Stimulated activated CD8-positive, alpha-beta memory T cell treated with anti-CD3 and anti-CD28 coated beads, Interleukin-15, amount 100 ng/mL, for 4 hours (primary cell): Measurements from ENCODE around the gene TNFAIP8L3.
"Not testable (repeated sequence)": the region's sequence is repeated elsewhere in the genome, so short reads cannot be mapped to it uniquely, and the experiment has no call there.

Experiments used
- DNase-seq, 2 donors: peaks; one replicate each; pipeline ENCODE4 v3.0.0-alpha.2; 2020; ENCODE audit warnings: low read depth in 2 of 2

Gene TNFAIP8L3

DNA sequence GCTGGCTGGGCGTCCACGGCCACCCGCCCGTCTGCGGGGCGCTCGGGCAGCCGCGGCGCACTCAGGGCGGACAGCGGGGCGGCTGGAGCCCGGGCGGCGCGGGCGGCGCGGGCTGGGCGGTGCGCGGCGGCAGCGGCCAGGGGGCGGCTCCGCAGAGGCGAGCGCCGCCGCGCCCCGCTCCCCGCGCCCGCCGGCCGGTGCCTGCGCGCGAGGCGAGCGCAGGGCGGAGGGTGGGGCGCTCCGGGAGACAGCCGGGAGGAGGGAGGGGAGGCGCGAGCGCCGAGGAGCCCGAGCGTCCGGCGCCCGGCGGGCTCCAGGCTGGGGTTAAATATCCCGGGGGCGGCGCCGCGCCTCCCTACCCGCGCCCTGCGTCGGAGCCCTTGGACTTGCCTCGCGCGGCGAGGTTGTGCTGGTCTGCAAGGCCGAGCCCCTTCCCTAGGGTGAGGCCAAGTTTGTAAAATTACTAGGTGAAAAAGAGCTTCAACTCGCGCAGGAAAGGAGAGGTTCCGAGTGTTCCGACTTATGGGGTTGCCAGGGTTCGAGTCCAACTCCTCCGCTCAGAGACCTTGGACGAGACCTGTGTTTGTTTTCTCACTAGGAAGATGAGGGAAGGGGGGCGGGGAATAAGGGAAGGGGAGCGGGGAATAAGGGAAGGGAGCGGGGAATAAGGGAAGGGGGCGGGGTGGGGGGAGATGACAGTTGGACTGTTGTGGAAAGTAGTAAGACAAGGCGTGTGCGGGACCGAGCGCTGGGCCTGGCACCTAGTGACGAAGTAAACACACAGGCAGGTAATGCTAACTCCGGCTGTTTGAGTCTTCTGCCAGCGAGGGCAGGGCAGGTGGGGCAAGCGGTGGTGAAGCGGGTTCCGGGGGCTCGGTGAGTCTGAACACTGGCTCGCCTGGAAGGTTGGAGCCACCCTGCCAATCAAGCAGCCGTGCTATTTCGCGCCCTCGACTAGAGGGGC lies at the start of gene TNFAIP8L3:
Gene TNFAIP8L3, minus strand, starts transcription at position 301 of the 964 bp plus-strand sequence. CDS start 311 bp downstream, outside the sequence.
- DNase-seq = no peak

DNA sequence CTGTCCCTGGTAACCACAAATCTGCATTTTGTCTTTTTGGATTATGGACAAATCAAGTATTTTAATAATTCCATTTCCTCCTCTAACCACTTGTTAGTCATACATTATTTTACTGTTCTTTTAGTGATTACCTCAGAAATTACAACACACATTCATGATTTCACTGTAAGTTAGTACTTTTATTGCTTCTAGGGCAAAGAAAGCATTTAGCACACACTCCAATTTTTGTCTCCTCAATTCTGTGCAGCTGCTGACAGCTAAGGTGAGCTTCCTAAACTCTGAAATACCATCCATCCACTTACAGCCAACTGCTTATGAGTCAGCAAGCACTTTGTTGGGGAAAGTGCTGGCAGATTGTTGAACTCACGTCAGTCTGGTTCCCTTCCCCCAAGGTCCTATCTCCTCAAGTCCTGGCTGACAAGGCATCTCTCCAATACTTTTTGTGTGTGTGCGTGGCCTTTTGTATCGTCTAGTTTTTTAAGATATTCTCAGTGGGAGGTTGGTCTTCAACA lies 49.4 kb upstream of the TNFAIP8L3 start:
- DNase-seq = no peak

DNA sequence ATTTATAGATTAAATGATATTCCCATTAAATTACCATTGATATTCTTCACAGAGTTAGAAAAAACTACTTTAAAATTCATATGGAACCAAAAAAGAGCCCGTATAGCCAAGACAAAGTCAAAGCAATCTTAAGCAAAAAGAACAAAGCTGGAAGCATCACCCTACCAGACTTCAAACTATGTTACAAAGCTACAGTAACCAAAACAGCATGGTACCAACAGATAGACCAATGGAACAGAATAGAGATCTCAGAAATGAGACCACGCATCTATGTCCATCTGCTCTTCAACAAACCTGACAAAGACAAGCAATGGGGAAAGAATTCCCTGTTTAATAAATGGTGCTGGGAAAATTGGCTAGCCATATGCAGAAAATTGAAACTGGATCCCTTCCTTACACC lies 45.6 kb upstream of the TNFAIP8L3 start:
- DNase-seq = not testable (repeated sequence)

DNA sequence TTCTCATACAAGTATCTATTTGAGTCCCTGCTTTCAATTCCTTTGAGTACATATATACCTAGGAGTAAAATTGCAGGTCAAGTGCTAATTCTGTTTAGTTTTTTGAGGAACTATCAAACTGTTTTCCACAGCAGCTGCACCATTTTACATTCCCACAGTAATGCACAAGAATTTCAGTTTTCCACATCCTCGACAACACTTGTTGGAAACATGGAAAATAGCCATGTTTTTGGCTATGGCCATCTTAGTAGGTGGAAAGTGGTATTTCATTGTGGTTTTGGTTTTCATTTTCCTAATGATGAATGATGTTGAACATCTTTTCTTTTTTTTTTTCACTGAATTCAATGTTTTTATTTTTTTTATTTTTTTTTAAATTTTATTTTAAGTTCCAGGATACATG lies 44.4 kb upstream of the TNFAIP8L3 start:
- no peak for DNase-seq

DNA sequence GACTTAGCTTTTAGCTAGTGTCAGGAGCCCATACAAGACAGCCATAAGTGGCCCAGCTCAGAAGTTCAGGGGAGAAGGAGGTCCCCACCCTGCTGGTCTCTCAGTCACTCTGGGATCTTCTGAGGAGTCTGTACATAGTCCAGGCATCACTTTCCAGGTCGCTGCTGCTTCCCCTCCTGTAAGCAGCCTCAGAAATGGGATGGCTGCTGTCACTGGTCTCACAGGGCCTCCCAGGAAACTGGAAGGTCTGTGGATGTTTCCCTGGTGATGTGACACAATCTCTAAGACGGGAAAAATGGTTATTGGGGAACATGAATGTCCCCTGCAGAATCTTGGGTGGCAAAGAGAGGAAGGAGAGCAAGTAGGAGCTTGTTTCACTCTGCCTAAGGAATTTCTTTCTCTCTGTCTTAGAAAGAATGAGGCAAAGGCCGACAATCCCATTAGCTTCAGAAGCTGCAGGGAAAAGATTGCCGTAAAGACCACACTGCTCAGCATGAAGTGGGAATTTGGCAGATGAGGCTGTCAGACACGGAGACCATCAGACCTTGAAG lies 43.2 kb upstream of the TNFAIP8L3 start:
- no peak for DNase-seq

DNA sequence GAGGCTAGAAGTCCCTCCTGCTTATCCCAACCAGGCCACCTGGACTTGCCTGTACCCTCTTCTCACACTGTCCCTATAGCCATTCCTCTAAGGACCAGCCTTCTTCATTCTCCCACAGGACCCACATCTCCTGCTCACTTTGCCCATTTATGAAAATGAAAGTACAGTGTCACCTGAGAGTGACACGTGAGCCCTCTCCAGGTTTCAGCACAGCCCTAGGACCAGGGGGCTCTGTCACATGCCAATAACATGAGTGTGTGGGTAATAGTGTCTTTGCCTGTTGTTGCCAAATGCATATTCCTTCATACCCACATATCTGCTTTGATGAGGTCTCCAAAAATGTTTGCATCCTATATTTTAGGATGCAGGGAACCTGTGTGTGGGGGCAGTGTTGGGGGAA lies 42.3 kb upstream of the TNFAIP8L3 start:
- DNase-seq = no peak

DNA sequence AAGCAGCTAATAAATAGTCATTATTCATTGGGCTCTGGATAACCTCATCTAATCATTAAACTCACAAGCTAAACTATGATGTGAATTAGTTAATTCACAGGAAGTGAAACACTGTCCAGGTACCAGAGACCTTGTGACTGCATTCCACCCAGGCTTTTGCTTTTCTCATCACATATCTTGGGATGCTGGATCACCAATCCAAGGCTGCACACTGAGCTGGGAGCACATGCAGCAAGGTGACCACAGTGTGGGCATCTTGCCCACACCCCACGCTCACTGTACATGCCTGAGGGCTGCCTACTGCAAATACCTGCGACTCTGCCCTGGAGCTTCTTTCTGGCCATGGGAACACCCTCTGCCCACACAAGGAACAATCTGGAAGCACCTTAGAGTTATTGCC lies 40.6 kb upstream of the TNFAIP8L3 start:
- DNase-seq = no peak

DNA sequence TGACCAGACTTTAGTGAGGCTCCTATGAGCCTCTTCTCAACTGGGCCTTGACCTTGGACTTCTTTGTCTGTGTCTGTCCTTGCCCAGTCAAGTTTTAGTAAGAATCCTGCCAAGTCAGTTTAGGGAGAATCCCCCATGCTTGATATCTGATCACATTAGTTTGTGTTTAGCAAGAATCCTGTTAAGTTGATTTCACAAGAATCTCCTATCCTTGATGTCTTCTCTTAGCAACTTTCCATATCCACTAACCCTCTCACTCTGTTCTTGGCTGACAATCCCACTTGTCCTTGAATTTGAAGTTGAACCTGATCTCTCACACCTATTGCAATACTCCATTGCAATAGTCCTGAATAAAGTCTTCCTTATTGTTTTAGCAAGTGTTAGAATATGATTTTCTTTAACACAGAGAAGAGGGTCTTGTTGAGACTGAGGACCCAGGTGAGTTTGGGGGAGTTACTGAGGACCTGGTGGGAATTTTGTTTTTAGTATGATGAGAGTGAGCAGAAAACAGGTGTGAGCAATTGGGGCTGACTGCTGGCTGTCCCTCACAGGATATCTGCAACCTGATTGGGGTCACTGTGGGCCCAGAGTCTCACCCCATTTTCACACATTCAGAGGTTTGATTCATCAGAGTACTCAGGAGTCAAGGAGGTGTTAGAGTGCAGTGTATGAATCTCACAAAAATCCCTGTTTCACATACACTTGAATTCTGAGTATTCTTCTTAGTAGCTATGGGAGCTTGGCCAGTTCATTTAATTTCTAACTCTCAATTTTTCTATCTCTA lies 39.9 kb upstream of the TNFAIP8L3 start:
- DNase-seq = no peak

DNA sequence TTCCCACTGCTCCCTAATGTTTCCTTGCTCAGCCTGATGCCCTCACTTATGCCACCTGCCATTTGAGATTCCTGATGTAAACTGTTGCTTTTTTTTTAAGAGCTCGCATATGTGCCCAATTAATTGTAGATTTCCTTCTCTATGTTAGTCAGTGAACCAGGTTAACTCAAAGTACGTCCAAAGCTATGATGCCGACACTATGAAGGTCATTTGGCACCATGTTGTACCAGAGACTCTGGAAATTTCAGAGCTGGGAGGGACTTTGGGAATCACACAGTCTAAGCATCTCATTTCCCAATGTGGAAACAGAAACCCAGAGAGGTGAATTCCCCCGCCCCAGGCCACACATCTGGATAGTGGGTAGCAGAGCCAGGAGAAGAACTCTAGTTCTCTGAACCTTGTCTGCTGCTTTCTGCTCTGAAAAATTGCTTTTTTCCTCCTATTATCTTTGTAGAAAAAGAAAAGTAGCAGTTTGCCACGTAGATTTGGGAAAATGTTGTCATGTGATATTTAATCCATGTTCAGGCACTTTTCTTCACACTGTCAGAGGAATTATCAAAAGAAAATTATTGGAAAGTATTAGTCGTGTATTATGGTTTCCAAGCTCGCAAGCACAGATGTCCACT lies 38.5 kb upstream of the TNFAIP8L3 start:
- no peak for DNase-seq

DNA sequence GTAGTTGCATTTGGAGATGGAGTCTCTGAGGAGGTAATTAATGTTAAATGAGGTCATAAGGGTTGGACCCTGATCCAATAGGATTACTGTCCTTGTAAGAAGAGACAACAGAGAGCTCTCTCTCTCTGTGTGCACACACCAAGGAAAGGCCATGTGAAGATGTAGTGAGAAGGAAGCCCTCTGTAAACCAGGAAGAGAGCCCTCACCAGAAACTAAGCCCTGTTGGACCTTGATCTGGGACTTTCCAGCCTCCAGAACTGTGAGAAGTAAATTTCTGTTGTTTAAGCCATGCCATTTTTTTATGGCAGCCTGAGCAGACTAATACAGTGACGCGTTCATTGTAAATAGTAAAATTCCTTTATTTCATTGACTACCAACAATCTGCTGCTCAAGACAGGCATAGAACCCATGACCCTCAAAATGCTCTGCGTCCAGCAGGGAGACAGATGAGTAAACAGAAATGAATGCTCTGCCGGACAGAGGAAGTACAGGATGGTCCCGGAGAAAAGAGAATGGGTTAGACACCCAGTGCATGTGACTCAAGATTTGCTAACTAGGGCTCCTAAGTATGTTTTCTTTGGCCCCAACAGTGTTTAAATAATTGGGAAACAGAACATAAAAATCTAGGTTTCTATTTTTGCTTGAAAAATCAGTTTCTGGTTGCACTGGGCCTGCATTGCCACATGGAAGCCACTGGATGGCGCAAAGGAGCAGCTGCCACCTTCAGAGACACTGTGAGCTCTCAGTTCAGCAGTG lies 37.9 kb upstream of the TNFAIP8L3 start:
- no peak for DNase-seq

DNA sequence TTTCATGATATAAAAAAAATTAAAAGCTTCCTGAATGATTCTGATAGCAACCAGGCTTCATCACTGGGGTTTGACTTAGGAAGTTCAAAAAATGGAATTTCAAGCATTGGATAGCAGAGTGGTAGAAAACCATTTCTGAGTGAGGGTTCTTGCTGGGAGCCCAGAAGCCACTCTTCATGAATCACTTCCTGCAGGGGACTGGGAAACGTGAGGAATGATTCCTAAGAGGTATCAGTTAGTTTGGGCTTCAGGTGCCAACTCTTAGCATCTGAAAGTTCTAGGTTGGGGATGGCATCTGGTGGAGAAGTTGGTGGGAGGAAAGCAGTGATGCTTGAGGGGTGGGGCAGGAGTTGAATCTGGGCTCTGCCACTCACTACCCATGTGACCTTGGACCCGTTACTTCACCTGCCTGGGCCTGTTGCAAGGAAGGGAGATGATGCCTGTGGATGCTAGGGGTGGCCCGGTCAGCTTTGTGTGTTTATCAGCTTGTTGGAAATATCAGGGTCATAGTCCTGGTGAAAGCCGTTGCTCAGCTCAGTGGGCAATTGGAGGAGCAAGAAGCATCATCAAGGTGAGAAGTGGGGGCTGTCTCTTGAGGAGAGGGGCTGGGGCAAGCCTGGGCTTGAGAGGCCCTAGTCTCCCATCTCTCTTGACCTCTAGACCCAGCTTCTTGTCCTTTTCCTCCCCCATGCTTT lies 37.0 kb upstream of the TNFAIP8L3 start:
- DNase-seq = no peak

DNA sequence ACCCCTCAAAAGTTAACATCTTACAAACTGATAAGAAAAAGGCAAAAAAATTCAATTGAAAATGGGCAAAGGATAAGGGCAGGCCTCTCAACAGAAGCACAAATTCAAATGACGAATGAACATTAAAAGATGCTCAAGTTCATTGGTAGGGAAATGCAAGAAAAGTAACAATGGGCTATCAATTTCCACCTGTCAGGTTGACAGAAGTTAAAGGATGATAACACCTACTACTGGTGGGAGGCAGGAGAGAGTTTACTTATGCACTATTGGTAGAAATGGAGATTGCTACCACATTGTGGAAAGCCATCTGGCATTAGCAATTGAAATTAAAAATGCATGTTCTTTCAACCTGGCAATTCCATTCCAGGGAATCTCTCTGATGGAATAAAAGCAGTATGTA lies 35.6 kb upstream of the TNFAIP8L3 start:
- DNase-seq = no peak

DNA sequence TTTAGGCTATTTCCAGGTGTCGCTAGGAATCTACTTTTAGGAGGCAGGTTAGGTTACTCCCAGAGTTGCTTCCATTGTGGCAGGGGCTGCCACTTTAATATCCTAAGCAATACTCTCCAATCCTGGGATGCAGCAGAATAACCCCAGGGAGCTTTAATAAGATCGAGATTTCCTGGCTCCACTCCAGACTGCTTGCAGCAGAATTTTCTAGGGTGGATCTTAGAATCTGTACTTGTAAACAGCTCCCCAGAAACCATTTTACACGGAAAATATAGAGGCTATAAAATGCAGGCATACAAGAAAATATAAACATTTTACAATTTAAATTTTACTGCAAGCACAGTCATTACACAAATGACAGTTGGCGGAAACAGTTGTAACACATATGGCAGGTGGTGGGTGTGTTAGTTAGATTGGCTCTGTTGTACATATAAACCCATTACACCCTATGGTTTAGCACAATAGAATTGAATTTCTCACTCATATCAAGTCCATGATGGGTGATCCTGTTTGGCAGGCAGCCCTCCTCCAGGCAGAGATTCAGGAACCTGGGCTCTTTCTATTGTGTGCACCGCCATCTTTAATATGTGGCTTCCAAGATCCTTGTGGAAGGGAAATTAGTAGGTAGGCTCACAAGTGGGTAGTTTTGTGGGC lies 35.0 kb upstream of the TNFAIP8L3 start:
- no peak for DNase-seq

DNA sequence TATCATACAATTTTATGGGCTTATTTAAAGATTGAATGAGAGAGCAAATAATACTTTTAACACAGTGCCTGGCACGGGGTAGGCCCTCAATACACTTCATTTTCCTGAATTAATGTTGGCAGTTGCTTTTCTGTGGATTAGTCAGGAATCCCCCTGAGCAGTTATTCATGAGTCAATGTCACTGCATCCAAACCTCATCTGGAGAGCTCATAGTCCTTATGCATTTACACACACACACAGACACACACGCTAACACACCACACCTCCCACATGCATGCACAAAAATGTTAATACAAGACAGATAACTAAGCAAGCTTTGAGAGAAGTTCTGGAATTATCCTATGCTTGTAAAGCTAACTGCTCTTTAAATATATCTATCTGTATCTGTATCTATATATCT lies 34.0 kb upstream of the TNFAIP8L3 start:
- DNase-seq = no peak

DNA sequence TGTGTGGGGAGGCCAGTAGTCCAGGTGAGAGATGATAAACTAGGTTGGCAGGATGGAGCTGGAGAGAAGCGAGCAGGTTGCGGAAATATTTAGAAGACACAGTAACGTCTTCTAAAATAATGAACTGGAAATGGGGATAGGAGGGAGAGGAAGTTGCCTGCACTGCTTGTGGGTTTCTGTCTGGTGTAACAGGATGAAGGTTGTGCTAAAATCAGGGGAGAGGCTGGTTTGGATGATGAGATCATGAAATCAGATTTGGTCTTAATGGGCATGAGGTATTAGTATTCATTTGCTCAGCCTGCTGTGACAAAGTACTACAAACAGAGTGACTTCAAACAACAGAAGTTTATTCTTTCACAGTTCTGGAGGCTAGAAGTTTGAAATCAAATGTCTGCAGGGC lies 32.1 kb upstream of the TNFAIP8L3 start:
- DNase-seq = no peak

DNA sequence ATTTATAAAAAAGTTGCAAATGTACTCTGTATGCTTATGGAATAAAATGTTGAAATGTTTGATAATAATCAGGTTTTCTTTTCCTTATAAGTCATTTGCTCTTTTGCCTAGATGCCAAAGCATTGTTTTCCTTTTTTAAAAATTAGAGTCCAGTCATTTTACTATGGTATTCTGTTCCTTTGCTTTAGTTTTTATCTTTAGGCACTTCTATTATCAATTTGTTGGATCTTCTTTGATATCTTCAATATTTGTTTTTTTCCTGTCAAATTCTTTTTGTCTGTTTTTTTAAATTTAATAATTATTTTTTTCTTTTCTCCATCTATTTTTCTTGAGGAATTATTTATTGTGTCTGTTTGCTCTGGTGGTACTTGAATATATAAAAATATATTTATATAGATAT lies 28.3 kb upstream of the TNFAIP8L3 start:
- not testable (repeated sequence) for DNase-seq

DNA sequence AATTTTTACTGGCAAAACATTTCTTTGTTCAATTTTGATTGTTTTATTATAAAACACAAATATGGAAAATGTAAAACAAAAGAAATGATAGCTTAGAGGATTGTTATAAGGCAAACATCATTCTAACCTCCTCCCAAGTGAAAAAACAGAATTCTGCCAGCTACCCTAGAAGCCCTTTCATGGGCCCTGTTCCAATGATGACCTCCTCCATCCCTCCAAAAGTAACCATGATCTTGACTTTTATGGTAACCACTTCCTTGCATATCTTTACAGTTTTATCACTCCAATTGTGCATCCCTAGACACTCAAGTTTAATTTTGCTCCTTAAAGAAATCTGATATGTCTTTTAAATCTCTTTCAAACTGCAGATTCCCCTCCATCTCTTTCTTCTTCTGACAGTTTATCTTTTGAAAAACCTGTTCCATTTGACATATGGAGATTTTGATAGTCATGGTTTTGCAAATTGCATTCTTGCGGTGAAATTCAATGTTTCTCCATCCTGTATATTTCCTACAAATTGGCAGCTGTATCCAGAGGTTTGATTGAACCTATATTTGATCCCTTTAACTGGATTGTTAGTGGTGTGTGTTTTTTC lies 27.0 kb upstream of the TNFAIP8L3 start:
- DNase-seq = no peak

DNA sequence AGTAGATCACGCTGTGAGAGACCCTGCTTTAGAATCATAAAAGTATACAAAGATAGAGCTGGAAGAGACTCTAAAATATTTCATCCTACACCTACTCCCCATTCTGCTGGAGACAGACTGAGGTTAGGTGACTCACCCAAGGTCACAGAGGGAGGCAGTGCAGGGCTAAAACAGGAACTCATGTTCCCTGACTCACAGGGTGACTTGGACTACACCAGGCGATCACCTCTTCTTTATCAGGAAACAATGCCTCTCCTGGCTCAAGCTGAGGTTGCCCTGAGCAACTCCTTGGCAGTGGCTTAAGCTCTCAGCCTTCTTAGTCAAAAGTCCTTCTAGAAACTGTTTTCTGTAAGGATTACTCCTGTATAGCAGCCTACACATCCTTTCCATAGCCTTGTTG lies 26.4 kb upstream of the TNFAIP8L3 start:
- no peak for DNase-seq

DNA sequence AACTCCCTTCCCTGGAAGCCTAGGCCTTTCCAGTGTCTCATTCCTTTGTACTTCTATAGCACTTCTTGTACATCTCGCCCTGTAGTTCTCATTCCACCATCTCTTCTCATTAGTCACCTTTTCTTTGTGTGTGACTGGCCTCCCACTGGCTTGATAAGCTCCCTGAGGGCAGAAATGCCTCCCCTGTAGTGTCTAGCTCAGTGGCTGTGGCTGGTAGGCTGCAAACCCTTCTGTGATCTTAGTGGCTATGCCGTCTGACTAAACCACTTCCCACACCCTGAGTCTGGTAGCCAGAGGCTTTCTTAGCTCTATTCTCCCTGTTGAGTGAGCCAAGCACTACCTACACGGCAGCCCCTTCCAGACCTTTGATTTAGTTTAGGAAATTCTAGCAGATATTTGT lies 24.4 kb upstream of the TNFAIP8L3 start:
- no peak for DNase-seq

DNA sequence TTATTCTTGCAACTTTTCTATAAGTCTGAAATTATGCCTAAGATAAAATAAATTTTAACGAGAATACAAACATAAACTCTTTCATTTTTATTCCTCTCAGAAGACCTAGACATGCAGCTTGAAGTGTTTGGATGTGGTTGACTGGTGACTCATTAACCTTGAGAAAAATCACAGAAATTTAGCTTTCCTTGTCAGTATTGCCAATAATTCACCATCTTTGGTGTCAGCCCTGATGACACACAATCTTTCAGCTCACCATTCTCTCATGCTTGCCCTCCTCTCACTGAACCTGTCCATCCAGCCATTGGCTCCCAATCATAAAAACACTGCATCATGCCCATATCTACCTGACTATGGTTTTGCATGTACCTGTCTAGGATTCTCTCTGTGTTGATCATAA lies 22.6 kb upstream of the TNFAIP8L3 start:
- DNase-seq = no peak
